ENCODE results near the gene MADD.

MADD gene

DNA sequence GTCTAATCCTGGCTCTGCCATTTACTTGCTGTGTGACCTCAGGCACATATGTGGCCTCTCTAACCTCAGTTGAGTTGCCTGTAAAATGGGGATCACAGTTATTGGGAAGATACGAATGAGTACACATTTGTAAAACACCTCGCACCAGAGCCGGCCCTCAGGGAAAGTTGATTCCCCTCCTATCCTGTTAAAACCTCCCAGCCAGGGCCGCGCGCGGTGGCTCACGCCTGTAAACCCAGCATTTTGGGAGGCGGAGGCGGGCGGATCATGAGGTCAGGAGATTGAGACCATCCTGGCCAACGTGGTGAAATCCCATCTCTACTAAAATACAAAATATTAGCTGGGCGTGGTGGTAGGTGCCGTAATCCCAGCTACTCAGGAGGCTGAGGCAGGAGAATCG lies 90.4 kb downstream of the MADD start:
- DNase-seq, result no peak

DNA sequence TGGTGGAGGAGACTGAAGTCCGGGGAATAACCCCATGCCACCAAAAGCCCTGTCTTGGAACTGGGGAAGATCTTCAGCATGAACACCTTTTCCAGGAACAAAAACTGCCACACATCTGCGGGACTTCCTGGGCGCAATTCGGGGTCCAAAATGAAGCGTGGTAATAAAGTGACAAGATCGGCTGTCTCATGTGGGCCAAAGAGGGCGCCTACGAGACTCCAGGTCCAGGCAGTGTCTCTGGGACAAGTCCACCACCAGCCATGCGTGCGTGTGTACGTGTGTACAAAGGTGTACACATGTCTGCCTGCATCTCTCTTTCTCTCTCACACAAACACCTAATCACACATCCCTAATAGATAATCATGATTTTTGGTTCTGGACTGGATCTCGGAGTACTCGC lies 91.5 kb downstream of the MADD start:
- no peak for DNase-seq

DNA sequence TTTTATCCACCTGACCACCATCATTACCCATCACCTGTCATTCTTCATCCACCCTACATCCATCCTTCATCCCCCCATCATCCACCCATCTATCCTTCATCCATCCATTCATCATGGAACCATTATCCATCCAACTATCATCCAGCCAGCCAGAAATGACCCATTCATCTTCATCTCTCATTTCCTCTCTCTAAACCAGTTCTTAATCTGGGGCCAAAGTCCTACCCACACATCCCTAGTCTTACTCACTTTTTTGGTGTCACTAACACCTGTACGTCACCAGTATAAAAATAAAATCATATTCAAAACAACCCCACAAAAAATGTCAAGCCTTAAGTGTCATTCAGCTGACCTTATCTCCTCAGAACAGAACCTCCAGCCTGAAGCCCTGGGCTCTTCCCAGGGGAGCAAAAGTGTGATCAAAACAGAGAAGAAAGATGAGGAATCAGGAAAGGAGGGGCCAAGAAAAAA lies 96.1 kb downstream of the MADD start:
- no peak for DNase-seq

DNA sequence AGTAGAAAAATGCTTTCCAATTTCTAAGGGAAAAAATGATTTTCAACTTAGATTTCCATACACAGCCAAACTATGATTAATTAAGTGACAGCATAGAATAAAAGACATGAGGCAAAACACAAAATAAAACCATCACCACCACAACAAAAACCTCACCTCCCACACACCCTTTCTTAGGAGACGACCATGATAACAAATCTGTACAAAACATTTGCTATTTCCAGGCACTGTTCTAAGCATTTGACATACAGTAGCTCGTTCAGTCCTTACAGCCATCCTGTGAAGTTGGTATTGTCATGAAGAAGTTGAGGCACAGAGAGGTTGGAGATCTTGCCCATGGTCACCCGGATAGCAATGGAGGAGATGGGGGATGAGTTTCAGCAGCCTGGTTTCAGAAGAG lies 99.7 kb downstream of the MADD start:
- no peak for DNase-seq

DNA sequence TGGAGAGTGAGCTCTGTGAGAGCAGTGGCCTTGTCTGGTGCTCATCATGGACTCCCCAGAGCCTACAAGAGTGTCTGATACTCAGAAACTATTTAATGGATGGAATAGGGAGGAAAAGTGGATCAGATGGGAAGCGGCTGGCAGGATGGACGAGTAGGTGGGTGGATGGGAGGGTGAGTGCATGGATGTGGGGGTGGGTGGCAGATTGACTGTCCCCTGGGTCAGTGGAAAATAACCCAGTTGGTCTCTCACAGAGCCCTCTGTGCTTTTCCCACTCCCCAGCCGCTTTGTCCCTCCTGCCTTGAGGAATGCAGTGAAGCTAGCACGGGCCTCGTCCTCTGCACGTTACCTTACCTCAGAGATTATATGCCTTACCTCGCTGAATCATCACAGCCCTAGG lies 102.5 kb downstream of the MADD start:
- no peak for DNase-seq

DNA sequence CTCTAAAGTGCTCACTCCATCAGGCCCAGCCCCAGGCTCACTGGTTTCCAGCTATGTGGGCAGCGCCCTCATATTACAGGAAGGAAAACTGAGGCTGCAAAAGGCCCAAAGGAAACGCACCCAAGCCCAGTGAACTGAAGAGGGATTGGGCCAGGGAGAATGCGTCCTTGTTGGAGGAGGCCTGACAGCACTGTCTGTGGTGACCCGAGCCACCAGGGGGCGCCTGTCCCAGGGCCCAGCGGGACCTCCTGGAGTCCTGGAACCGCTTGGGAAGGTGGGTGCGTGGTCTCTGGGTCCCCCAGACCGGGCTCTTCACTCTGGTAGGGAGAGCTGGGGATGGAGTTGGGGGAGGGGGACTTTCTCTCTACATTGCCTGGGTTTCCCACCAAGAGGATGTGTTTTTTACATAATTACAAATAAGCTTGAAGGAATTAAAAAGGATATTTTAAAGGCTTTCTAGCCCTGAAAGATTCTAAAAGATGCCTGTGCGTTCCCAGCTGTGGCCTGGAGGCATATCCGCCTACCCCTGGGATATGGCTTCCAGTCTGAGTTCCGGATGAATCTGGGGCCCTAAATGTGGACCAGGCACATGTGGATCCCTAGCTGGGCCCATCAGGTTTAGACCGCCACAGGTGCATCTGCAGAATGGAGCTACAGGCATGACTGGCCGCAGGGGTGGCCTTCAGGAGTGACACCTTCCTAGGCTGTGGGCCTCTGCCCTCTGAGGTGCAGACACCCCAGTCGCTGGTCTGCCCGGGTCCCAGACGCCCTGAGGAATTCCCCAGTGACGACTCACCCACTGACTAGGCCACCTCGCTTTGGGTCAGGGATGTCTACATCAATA lies 104.2 kb downstream of the MADD start:
- DNase-seq, result peak; percentile 66

DNA sequence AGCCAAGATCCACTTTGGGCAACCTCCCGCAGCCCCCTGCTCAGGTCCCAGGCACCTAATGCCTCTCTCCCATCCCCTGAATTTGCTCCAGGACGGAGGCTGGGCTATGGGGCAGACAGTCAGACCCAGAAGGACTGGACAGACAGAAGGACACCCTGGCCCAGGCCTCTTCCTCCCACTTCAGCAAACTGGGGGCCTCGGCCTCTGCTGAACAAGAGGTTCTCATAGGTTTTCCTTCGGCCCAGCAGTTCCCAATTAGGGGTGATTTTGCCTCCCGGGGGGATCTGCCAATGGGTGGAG lies 104.7 kb downstream of the MADD start:
- DNase-seq, result no peak

DNA sequence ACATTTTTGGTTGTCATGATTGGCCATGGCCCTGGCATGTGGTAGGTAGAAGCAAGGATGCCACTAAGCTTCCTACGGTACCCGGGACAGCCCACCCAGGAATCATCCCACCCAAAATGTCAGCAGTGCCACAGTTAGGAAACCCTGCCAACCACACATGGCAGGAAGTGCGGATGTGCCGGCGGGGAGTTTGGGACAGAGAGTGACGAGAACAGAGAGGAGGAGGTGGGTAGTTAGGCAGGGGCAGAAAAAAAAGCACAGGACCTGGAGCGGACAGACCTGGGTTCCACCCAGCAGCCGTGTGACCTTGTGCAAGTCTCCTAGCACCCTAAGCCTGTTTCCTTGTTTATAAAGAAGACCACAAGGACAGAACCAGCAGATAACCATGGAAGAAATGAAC lies 105.1 kb downstream of the MADD start:
- no peak for DNase-seq

DNA sequence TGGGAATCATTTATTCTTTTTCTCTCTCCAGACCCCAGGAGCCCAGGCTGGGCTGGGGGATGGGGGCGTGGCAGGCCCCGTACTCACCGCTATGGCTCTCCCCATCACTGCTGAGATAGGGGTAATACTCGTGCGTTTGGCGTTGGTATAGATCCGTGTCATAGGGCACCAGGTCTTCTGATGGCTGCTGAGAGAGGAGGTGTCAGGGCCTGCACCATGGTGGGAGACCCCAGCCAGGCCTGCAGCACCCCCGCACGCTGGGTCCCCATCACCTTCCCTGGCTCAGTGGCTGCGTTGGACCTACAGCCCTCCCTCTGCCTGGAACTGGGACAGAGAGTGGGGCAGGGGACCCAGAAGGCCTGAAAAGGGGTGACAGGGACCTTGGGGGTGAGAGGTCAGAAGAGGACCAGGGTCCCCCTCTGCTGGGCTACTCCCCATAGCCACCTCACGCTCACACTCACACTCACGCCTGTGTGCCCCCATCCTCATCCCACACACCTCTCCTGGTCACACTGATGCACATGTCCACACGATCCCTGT lies 105.7 kb downstream of the MADD start:
- DNase-seq, result no peak

DNA sequence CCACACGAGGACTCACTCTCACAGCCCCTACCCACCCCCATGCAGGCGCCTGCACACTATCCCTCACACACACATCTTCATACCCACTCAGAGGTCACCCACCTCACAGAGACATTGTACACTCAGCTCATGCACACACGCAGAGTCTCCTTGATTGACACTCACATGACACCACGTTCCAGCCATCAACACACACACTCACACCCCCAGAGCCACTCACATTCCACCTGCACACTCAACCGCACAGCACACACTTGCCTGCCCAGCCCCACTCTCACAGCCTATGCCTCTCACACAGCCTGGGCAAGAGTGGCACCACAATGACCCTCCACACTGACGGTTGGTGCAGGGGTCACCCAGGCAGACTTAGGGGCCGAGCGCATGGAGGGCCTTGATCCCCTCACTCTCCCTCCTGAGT lies 106.2 kb downstream of the MADD start:
- DNase-seq, result no peak

DNA sequence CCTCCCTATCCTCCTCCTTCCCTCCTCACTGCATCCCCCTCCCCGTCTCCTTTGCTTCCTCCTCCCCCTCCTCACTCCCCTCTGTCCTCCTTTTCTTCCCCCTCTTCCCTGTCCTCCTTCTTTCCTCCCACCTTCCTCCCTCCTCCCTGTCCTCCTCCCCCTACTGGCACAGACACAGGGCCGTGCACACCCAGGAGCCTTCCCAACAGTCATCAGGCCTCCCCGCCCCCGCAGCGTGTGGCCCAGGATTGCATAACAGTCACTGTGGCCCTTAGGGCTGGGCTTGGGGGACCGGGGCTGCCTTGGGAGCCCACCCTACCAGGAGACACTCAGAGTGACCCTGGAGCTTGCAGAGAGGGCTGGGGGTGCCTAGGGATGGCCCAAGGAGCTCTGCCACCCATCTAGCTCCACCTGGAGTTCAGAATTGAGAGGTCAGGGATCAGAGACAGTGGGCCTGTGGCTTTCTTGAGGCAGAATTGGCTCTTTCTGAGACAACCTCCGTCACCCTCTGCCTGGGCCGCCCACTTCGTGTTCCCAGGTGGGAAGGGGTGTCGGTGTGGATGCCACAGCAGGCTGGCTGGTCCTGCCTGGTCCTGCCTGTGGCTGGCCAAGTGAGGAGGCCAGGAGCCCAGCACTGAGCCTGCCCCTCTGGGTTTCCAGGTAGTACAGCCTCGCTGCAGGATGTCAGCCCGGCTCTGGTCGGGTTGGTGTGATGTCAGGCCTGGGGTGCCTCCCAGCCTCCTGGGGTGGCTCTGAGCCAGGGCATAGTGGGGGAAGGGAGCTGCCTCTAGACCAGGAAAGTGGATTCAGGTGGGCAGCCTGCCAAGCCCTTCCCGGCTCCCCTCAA lies 106.8 kb downstream of the MADD start:
- no peak for DNase-seq

DNA sequence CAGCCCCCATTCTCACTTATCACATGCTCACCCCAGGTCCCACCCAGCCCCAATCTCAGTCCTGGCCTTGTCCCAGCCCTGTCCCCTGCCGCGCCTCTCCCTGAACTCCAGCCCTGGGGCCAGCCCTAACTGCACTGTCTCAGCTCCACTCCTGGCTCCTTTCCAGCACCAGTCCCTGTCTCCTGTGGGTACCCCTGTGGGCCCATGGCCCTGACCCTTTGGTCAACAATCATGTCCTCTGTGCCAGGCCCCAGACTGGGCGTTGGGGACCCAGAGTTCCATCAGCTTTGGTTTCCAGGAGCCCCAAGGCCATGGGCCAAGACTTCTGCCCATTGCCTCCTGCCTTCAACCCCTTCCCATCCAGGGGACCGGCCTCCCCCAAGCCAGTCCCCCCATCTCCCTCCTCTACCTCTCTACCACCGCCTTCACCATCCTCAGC lies 107.7 kb downstream of the MADD start:
- DNase-seq, result no peak

DNA sequence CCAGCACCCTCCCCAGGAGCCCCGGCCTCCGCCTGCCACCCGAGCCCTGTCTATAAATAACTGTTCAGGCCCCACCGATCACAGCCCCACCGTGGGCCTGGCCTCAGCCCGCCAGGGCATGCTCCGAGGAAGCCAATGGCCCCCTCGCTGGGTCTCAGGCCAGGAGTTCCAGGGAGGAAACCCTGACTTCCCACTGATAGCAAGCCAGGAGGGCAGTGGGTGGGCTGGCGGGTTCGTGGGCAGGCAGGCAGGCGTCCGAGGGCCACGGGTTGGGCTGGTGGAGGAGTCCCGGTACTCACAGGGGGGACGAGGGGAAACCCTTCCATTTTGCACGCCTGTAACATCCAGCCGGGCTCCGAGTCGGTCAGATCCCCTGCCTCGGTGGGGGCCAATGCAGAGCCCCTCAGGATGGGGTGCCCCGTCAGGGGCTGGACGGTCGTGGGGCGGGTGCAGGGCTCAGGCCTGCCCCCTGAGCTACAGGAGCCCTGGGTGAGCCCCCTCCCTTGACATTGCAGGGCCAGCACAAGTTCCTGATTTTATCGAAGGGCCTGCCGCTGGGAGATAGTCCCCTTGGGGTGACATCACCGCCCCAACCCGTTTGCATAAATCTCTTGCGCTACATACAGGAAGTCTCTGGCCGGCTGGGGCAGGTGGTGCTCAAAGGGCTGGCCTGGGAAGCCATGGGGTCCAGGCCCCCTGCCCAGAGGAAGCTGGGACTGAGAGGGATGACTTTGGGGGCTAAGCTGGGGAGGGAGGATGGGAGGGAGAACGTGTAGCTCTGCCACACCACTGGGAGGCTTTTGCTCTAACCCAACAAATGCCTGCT lies 108.3 kb downstream of the MADD start, which contains the start of gene SPI1:
Gene SPI1 (minus strand): TSS at position 538 of the 826 bp plus-strand sequence. CDS start 194 bp downstream, at position 344.
- DNase-seq, result no peak

DNA sequence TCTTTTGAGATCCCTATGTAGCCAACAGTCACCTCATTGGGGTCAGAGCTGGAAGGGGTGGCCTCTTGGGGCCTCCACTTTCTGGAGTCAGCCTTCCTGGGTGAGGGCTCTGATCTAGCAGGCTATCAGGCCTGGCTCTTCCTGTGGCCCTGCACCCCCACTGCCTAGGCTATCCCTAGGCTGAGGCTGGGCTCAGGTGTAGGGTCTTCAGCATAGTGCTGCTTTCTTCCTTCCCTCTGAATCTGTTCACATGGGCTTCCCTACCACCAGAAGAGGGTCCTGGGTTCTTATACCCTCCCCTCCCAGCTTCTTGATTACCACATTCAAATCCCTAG lies 108.9 kb downstream of the MADD start:
- no peak for DNase-seq

DNA sequence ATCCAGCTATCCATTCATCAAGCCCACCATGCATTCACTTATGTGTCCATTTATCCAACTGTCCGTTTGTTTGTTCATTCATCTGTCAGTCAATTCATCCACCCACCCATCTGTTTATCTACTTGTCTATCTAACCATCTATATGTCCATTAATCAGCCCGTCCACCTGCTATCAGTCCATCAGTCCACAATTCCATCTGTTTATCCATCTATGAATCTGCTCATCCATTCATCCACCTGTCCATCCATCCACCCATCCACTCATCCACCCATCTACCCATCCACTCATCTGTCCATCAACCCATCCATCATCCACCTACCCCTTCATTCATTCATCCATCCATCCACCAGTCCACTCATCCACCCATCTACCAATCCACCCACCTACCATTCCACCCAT lies 109.4 kb downstream of the MADD start:
- no peak for DNase-seq

Measured in fibroblast of upper back skin (primary cell).